A549 treated with CpdA at 1 μM for 4 hours (cell line): ENCODE measurements around the gene RNF187. TPM values are rescaled to one million over a fixed set of nuclear protein-coding genes. Genes with fewer than 3 reads are reported as not detected.

ENCODE experiments used
- total RNA-seq: library from RNA; stranded (reverse); fragments of 200-300 nt; extraction: Qiagen RNA extraction; gene quantifications from 5 replicates; pipeline ENCODE4 v1.2.3, GENCODE V29; 2022; ENCODE audit warnings: low read depth

RNF187 gene
- 56.4 to 84.9 TPM (median 82.0 TPM) in 5 replicates for total RNA-seq

DNA sequence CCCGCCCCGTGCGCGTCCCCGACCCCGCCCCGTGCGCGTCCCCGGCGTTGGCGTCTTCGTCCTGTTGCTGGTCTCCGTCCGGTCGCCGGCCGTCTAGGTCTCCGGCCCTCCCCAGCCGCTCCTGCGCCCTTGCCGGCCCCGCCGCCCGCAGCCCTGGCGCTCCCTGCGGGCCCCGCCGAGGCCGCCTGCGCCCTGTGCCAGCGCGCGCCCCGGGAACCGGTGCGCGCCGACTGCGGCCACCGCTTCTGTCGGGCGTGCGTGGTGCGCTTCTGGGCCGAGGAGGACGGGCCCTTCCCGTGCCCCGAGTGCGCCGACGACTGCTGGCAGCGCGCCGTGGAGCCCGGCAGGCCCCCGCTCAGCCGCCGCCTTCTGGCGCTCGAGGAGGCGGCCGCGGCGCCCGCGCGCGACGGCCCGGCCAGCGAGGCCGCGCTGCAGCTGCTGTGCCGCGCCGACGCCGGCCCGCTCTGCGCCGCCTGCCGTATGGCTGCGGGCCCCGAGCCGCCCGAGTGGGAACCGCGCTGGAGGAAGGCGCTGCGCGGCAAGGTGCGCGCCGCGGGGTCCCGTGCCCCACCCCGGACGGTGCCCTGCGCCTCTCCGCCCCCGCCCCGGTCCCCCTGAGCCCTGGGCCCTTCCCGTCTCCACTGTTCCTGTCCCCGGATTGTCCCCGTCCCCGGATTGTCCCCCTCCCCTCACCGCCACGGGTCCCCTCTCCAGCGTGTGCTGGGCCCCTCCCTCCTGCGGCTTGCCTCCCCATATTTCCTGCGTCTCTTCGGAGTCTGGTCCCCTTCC is at the start of gene RNF187:
Gene RNF187, plus strand, starts transcription at position 47 of the 789 bp plus-strand sequence.

Other genes starting within 250 kb of the RNF187 start
- 30.5 to 39.6 TPM (median 36.6 TPM) in 5 replicates for gene TRIM11, start 80.5 kb upstream of the RNF187 start, total RNA-seq
- not detected in 5 replicates for gene TRIM17, start 70.5 kb upstream of the RNF187 start, total RNA-seq
- 4.3 to 7.2 TPM (median 7.0 TPM) in 5 replicates for gene RHOU, start 248.1 kb downstream of the RNF187 start, total RNA-seq